Measurements from ENCODE around the gene OR7D2.

The OR7D2 gene

GRCh38 chr19:9219489-9219888 lies 40.7 kb downstream of the OR7D2 start, which contains the start of gene OR7D4:
TSS of gene OR7D4 (minus strand) at chr19:9219589. CDS start at chr19:9214837, 4,752 bp downstream.
- DNase-seq = no peak
